Subcutaneous adipose tissue (tissue), 4 donors: ENCODE data around the gene RCAN3. TPM values are rescaled to one million over a fixed set of nuclear protein-coding genes. Genes with fewer than 3 reads are reported as not detected.

Source experiments
- CTCF ChIP-seq: fragments of 450-650 bp; IDR thresholded peaks from one replicate; pipeline ENCODE4 v1.5.1; 2016; ENCODE audit warnings: low read depth, mild to moderate bottlenecking, control low read depth, antibody characterized with exemption, moderate library complexity
- total RNA-seq, 4 donors: library from RNA; depleted of rRNA; stranded (reverse); fragments of >200 nt; gene quantifications; one replicate each; pipeline ENCODE4 v1.1.0, GENCODE V29; 2016

The RCAN3 gene
- total RNA-seq, 4 donors from 2014 or later = 5.3 to 10.9 (median 6.9) TPM

DNA sequence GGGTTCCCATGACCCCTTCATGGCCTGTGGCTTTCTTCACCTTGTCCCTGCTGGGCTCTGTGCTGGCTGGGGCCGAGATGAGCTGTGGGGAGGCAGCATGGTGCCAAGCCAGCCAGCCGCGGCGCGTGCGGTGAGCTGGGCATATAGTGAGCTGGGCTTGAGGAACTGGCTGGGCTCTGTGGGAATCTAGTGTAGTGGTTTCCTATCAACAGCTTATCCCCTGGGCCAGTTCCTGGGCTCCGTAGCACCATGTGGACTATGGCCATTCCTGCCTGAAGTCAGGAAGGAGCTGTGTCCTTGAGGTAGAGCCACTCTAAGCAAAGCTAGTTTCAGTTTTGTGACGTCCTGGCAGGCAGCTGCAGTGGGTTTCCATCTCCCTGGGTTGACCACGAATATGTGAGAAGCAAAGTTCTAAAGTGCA lies 55.1 kb downstream of the RCAN3 start:
- TF ChIP-seq CTCF = no peak

DNA sequence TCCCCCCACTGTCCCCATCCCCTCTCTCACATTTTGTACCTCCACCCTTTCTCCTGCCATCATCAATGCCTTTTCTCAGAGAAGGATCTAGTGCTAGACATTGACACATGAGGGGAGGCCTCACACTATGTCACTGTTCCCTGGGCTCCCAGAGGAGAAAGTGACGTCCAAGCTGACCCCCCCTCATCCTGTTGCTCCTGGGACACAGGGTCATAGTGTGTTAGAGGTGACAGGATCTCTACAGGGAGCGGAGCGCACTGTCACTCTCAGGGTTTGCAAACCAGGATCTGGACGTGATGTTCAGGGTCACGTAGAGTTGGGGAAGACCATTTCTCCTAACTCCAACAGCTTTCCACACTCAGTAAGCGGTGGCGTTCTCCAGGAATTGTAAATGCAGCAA lies 55.8 kb downstream of the RCAN3 start:
- no peak for TF ChIP-seq CTCF

DNA sequence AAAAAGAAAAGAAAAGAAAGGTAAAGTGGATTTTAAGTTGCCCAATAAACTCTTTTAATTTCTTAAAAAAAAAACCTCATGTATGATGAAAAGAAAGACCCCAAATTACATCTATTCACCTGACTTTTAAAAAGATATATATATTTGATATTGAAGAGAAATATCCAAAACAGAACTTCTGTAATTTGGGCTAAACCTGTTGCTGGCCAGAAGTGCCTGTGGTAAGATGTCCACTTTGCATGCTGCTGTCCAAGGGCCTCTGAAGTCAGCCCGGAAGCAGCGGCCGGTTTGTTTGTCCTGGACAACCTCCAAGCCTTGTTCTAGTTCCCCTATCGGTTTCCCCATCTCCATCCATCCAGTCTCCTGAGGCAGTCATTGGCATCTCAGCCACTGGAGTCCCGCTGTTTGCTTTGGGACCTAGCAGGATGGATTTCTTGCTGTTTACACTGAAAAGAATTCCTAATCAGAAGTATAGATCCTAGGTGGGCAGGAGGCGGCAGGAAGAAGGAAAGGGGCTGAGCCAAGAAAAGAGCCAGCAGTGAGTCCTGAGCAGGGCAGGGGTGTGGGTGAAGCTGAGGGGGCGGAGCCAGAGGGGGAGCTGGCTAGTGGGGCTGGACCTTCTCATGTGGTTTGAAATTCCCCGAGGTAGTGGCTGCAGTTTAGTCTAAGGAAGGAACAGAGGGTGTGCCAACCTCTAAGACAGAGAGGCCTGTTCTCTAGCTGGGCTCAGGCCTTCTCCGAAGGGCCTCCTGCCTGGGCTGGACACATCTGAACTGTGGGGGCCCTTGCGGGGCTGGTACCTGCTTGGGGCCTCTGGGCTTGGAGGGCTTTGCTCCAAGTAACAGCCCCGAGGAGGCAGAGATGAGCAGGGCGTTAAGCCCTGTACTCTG lies 56.5 kb downstream of the RCAN3 start:
- TF ChIP-seq CTCF = no peak

- TF ChIP-seq CTCF = no peak
These were observed 57.7 kb downstream of the RCAN3 start for GRCh38 chr1:24560361-24560760.

- no peak for TF ChIP-seq CTCF
These were observed 60.0 kb downstream of the RCAN3 start for GRCh38 chr1:24562625-24563024.

DNA sequence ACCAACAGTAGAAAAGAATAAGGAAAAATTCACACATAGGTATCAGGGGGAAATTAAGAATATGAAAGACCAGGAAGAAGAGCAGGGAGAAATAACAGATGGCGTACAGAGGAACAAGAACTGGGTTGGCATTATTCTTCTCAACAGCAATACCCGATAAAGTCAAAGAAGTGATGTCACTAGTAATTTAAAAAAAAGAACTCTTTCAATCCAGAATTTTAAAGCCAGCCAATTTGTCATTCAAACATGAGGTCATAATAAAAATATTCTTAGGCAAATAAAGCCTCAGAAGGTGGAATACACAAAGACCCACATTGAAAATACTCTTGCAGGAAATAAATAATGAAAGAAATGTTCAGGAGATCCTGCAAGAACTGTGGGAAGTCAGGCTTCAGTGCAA lies 62.1 kb downstream of the RCAN3 start:
- TF ChIP-seq CTCF = no peak

DNA sequence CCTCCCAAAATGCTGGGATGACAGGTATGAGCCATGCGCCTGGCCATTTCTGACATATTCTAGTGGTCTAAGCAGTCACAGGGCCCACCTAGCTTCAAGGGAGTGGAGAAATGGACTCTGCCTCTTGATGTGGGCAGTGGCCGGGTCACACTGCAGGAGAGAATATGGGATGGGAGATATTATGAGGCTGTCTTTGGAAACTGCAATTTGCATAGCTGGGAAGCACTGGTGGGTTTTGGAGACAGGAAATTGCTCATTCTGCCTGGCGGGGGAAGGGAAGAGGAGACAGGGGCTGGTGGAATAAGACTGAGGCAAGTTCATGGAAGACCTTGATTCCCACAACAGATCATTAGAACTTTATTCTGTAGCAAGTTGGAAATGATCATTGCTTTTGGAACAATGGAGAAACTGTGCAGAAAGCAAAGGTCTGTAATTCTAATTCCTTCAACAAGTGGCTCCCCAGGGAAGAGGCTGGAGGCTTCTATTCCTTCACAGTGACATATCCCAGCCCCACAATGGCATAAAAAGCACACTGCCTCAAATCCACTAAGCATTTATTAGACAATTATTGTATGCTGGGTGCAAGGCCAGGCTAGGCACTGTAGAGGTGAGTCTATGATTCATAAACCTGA lies 63.7 kb downstream of the RCAN3 start:
- no peak for TF ChIP-seq CTCF
